OCI-LY3 (cell line): Measurements from ENCODE around the gene TTC12.

Experiments
- H2AFZ ChIP-seq: fragments of 200-600, 300-600 bp; shearing (Covaris generic); 2 replicates; pipeline ENCODE4 v1.6.0; 2014; ENCODE audit warnings: antibody characterized with exemption, low read depth, low read length
- H3K27ac ChIP-seq: fragments of 200-600, 300-600 bp; sonication (generic); 2 replicates; pipeline ENCODE4 v1.5.1; 2014; ENCODE audit warnings: mild to moderate bottlenecking, low read length, moderate library complexity, mixed read lengths
- H3K27me3 ChIP-seq: fragments of 200-600, 300-600 bp; sonication (generic); 2 replicates; pipeline ENCODE4 v1.6.1; 2014; ENCODE audit warnings: low read depth, low read length, mixed read lengths
- H3K36me3 ChIP-seq: fragments of 200-600, 300-600 bp; sonication (generic); replicated peaks from 2 replicates; pipeline ENCODE3; 2014; ENCODE audit warnings: low read depth, low read length, mixed read lengths
- H3K4me1 ChIP-seq: fragments of 300-600, 200-600 bp; sonication (generic); 2 replicates; pipeline ENCODE4 v1.6.1; 2014; ENCODE audit warnings: low read length, mixed read lengths
- H3K4me2 ChIP-seq: fragments of 200-600, 300-600 bp; sonication (generic); 2 replicates; pipeline ENCODE4 v1.6.1; 2014; ENCODE audit warnings: low read length, mixed read lengths
- H3K4me3 ChIP-seq: fragments of 300-600, 200-600 bp; sonication (generic); 2 replicates; pipeline ENCODE4 v1.5.1; 2014; ENCODE audit warnings: antibody characterized with exemption, mild to moderate bottlenecking, low read length, moderate library complexity
- H3K79me2 ChIP-seq: fragments of 300-600, 200-600 bp; shearing (Covaris generic); 2 replicates; pipeline ENCODE4 v1.6.1; 2014; ENCODE audit warnings: mild to moderate bottlenecking, low read length, mixed read lengths
- H3K9ac ChIP-seq: fragments of 300-600, 200-600 bp; shearing (Covaris generic); 2 replicates; pipeline ENCODE4 v1.6.0; 2014; ENCODE audit warnings: mild to moderate bottlenecking, low read length, moderate library complexity
- H3K9me3 ChIP-seq: fragments of 200-600, 300-600 bp; shearing (Covaris generic); 2 replicates; pipeline ENCODE4 v1.6.1; 2014; ENCODE audit warnings: low read length, mixed read lengths; ENCODE audit not compliant: insufficient read depth
- H4K20me1 ChIP-seq: fragments of 200-600, 300-600 bp; sonication (generic); 2 replicates; pipeline ENCODE4 v1.6.1; 2016; ENCODE audit warnings: low read length, mixed read lengths; ENCODE audit not compliant: insufficient read depth
- CTCF ChIP-seq: fragments of 200-600, 300-600 bp; sonication (generic); IDR thresholded peaks from 2 replicates; pipeline ENCODE4 v1.5.1; 2014; ENCODE audit warnings: antibody characterized with exemption, low read length, low read depth
- EZH2phosphoT487 ChIP-seq: fragments of 200-600 bp; shearing (Covaris generic); IDR thresholded peaks from 2 replicates; pipeline ENCODE4 v1.6.1; 2018; ENCODE audit warnings: antibody characterized with exemption, mixed run types, low read depth

Gene TTC12

GRCh38 chr11:113283881-113284280 lies 30.5 kb upstream of the TTC12 start:
- Histone ChIP-seq H3K79me2 (no peaks in the 10 kb centered on the region), H3K27me3 (peaks cover 69% of the 10 kb centered on the region), H2AFZ (no peak overlapping the region), H3K9ac (no peak overlapping the region), H3K4me3 (no peak overlapping the region), H4K20me1 (no peaks in the 10 kb centered on the region), H3K4me2 (no peak overlapping the region), H3K4me1 (no peaks in the 10 kb centered on the region), H3K27ac (no peak overlapping the region), H3K9me3 (no peaks in the 10 kb centered on the region), H3K36me3 (no peaks in the 10 kb centered on the region)
- TF ChIP-seq EZH2phosphoT487 = no peak
- TF ChIP-seq CTCF = no peak

- Histone ChIP-seq H3K79me2 (no peaks in the 10 kb centered on the region), H3K4me1 (peaks cover 5% of the 10 kb centered on the region), H3K4me3 (no peak overlapping the region), H3K36me3 (no peaks in the 10 kb centered on the region), H3K9me3 (no peaks in the 10 kb centered on the region), H3K4me2 (no peak overlapping the region), H3K9ac (no peak overlapping the region), H3K27ac (no peak overlapping the region), H2AFZ (no peak overlapping the region), H4K20me1 (no peaks in the 10 kb centered on the region), H3K27me3 (peaks cover 68% of the 10 kb centered on the region)
- TF ChIP-seq EZH2phosphoT487 = no peak
- no peak for TF ChIP-seq CTCF
Observed at GRCh38 chr11:113286009-113286408, 28.4 kb upstream of the TTC12 start.

DNA sequence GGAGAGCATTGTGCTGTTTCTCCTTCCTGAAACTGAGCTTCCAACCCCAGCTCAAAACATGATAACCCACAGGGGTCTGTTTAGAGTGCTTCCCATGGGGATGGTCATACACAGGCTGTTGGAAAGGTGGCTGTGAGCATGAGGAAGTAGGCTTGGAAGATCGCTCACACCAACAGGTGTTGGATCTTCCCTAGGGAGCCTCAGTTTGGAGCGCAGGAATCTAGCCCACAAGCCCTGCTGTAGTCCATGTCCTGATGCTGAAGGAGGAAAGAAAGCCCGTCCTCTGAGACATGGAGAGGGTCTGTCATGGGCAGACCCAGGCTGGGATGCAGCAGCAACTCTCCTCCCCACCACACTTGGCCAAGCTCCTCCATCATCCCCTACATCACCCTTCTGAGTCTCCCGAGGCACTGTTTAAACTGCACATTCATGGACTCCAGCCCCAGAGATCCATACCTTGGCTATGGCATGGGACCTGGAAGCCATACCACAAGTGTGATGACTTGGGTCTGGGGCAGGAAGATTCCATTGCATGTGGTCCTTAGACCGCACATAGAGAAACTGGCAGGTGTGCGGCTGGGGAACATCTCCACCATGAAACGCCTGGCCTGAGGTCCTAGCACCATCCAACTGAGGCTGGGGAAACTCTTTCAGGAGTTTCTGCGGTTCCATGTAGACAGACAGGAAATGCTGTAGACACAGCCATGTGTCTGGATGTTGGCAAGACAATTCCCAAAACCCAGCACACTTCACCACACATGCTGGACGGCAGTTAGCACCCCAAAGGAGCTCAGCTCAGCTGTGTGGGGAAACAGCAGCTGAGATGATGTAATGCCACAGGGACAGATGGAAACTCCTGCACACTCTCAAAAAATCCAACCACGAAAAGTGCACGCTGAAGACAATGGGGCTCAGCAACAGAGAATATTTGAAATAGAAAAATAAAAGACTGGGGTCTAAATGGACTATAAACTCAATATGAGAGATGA lies 27.6 kb upstream of the TTC12 start:
- no peak overlapping the region for H3K27ac ChIP-seq
- H2AFZ ChIP-seq = no peak overlapping the region
- TF ChIP-seq CTCF = no peak
- no peak for TF ChIP-seq EZH2phosphoT487
- no peaks in the 10 kb centered on the region for H3K9me3 ChIP-seq
- no peaks in the 10 kb centered on the region for H4K20me1 ChIP-seq
- no peak overlapping the region for H3K4me2 ChIP-seq
- no peak overlapping the region for H3K4me3 ChIP-seq
- no peaks in the 10 kb centered on the region for H3K79me2 ChIP-seq
- no peaks in the 10 kb centered on the region for H3K36me3 ChIP-seq
- peaks cover 5% of the 10 kb centered on the region for H3K4me1 ChIP-seq
- peaks cover 66% of the 10 kb centered on the region for H3K27me3 ChIP-seq
- H3K9ac ChIP-seq = no peak overlapping the region

- Histone ChIP-seq H3K27ac (no peak overlapping the region), H3K36me3 (no peaks in the 10 kb centered on the region), H3K27me3 (peaks cover 70% of the 10 kb centered on the region), H3K4me2 (no peak overlapping the region), H2AFZ (no peak overlapping the region), H3K9me3 (no peaks in the 10 kb centered on the region), H3K79me2 (no peaks in the 10 kb centered on the region), H3K4me3 (no peak overlapping the region), H3K9ac (no peak overlapping the region), H3K4me1 (peaks cover 5% of the 10 kb centered on the region), H4K20me1 (no peaks in the 10 kb centered on the region)
- TF ChIP-seq CTCF = no peak
- TF ChIP-seq EZH2phosphoT487 = no peak
Observed at GRCh38 chr11:113287801-113288200, 26.6 kb upstream of the TTC12 start.
